Astrocyte (in vitro differentiated cells and primary cell): ENCODE measurements around the gene AIFM2.

ENCODE experiments used
- CTCF ChIP-seq: IDR thresholded peaks from 2 replicates; pipeline ENCODE4 v1.5.1; 2011; ENCODE audit warnings: low read depth, mild to moderate bottlenecking, inconsistent platforms, low read length, moderate library complexity; ENCODE audit not compliant: insufficient read depth
- EZH2 ChIP-seq: IDR thresholded peaks from 2 replicates; pipeline ENCODE4 v1.6.1; 2012; ENCODE audit warnings: mild to moderate bottlenecking, low read length, inconsistent platforms; ENCODE audit not compliant: insufficient read depth

GRCh38 chr10:70137135-70137534, 4.5 kb upstream of the AIFM2 start:
- TF ChIP-seq CTCF (no peak), EZH2 (no peak)
